ENCODE results near the gene DAD1.

GRCh38 chr14:22629361-22629760 is 40.3 kb upstream of the DAD1 start:
- TF ChIP-seq POLR2A (IDR thresholded peaks at IDR 0.05; ENCODE audit: low read length) = no peak
- no peak for TF ChIP-seq GATA1 (IDR thresholded peaks at IDR 0.05; ENCODE audit: low read depth, low read length)
